ENCODE results near the gene MAPRE3. TPM values are rescaled to one million over a fixed set of nuclear protein-coding genes. Genes with fewer than 3 reads are reported as not detected.

Gene MAPRE3
- total RNA-seq, 2 experiments from 2014 or later = 3.4 to 4.5 TPM

- Mint-ChIP-seq H3K9me3 (no peaks in the 10 kb centered on the region), H3K27me3 (peaks cover 9% of the 10 kb centered on the region), H3K27ac (no peak overlapping the region), H3K36me3 (ENCODE audit: low read depth) (no peaks in the 10 kb centered on the region), H3K4me3 (no peak overlapping the region), H3K4me1 (ENCODE audit: low read depth) (peaks cover 22% of the 10 kb centered on the region)
- Histone ChIP-seq H3K27me3 (ENCODE audit: control insufficient read depth in 1 of 2, insufficient read depth in 2 of 2, low read length in 2 of 2) (no peaks in the 10 kb centered on the region), H3K9me3 (ENCODE audit: control insufficient read depth in 1 of 2, insufficient read depth in 1 of 2, low read length in 2 of 2) (no peaks in the 10 kb centered on the region), H3K36me3 (ENCODE audit: insufficient read depth, low read length) (no peaks in the 10 kb centered on the region), H3K27ac (ENCODE audit: low read depth in 1 of 2, low read length in 2 of 2) (no peak overlapping the region), H3K4me3 (ENCODE audit: low read length) (no peak overlapping the region), H3K4me1 (ENCODE audit: insufficient read depth, low read length) (peaks cover 19% of the 10 kb centered on the region)
- ChIA-PET POLR2A (no interaction called here), CTCF (no interaction called here)
- DNase-seq (no peak), ATAC-seq (ENCODE audit: poor library complexity) (no peak)
- intact Hi-C loops (cut with DNase I, micrococcal nuclease) = loop anchor here in 1 of 2 experiments (5.0 kb wide), 2 partner anchors 58 to 243 kb away; partner anchors contain the start of genes CAD and TMEM214
- no peak for TF ChIP-seq CTCF (IDR thresholded peaks at IDR 0.05)
Observed at GRCh38 chr2:26974352-26974751, 3.9 kb downstream of the MAPRE3 start.

- intact Hi-C loops (cut with DNase I, micrococcal nuclease) = no loop called here
- H3K27ac ChIP-seq (ENCODE audit: low read depth in 1 of 2, low read length in 2 of 2) = no peak overlapping the region
- H3K4me1 ChIP-seq (ENCODE audit: insufficient read depth, low read length) = peaks cover 11% of the 10 kb centered on the region
- DNase-seq = no peak
- Mint-ChIP-seq H3K9me3 (no peaks in the 10 kb centered on the region), H3K4me1 (ENCODE audit: low read depth) (peaks cover 15% of the 10 kb centered on the region), H3K27ac (no peak overlapping the region), H3K27me3 (peaks cover 5% of the 10 kb centered on the region), H3K36me3 (ENCODE audit: low read depth) (no peaks in the 10 kb centered on the region), H3K4me3 (no peak overlapping the region)
- ATAC-seq (ENCODE audit: poor library complexity) = no peak
- H3K4me3 ChIP-seq (ENCODE audit: low read length) = no peak overlapping the region
- no peaks in the 10 kb centered on the region for H3K27me3 ChIP-seq (ENCODE audit: control insufficient read depth in 1 of 2, insufficient read depth in 2 of 2, low read length in 2 of 2)
- no peak for TF ChIP-seq CTCF (IDR thresholded peaks at IDR 0.05)
- CTCF ChIA-PET = no interaction called here
- H3K36me3 ChIP-seq (ENCODE audit: insufficient read depth, low read length) = no peaks in the 10 kb centered on the region
- H3K9me3 ChIP-seq (ENCODE audit: control insufficient read depth in 1 of 2, insufficient read depth in 1 of 2, low read length in 2 of 2) = no peaks in the 10 kb centered on the region
- POLR2A ChIA-PET = interaction anchor here (1.1 kb wide), 1 partner anchor 96 kb away, joined by 3 read pairs; the partner anchor contains the start of gene OST4
Observed at GRCh38 chr2:26975102-26975501, 4.7 kb downstream of the MAPRE3 start.

- Histone ChIP-seq H3K36me3 (ENCODE audit: insufficient read depth, low read length) (no peaks in the 10 kb centered on the region), H3K4me3 (ENCODE audit: low read length) (no peak overlapping the region), H3K27me3 (ENCODE audit: control insufficient read depth in 1 of 2, insufficient read depth in 2 of 2, low read length in 2 of 2) (no peaks in the 10 kb centered on the region), H3K27ac (ENCODE audit: low read depth in 1 of 2, low read length in 2 of 2) (no peak overlapping the region), H3K9me3 (ENCODE audit: control insufficient read depth in 1 of 2, insufficient read depth in 1 of 2, low read length in 2 of 2) (no peaks in the 10 kb centered on the region), H3K4me1 (ENCODE audit: insufficient read depth, low read length) (peaks cover 7% of the 10 kb centered on the region)
- H3K9me3 Mint-ChIP-seq = no peaks in the 10 kb centered on the region
- TF ChIP-seq CTCF (IDR thresholded peaks at IDR 0.05) = no peak
- DNase-seq (no peak), ATAC-seq (ENCODE audit: poor library complexity) (no peak)
- no peak overlapping the region for H3K4me3 Mint-ChIP-seq
- H3K4me1 Mint-ChIP-seq (ENCODE audit: low read depth) = peaks cover 13% of the 10 kb centered on the region
- intact Hi-C loops (cut with DNase I, micrococcal nuclease) = no loop called here
- ChIA-PET CTCF (interaction anchor here (0.8 kb wide), 1 partner anchor 37 kb away, joined by 3 read pairs; no protein-coding TSS in a partner anchor), POLR2A (interaction anchor here (1.1 kb wide), 1 partner anchor 96 kb away, joined by 3 read pairs; the partner anchor contains the start of gene OST4)
- peaks cover 5% of the 10 kb centered on the region for H3K27me3 Mint-ChIP-seq
- no peak overlapping the region for H3K27ac Mint-ChIP-seq
- no peaks in the 10 kb centered on the region for H3K36me3 Mint-ChIP-seq (ENCODE audit: low read depth)
Observed at GRCh38 chr2:26975656-26976055, 5.2 kb downstream of the MAPRE3 start.
